ENCODE measurements around the gene B9D2.

GRCh38 chr19:41367848-41368301, 3.9 kb upstream of the B9D2 start:
- no peak for TF ChIP-seq CTCF (IDR thresholded peaks at IDR 0.05)
- no peak for TF ChIP-seq POLR2A (IDR thresholded peaks at IDR 0.05)
- TF ChIP-seq POLR2AphosphoS5 (IDR thresholded peaks at IDR 0.05), result no peak

Measured in breast epithelium (tissue), 3 donors.